Stimulated activated CD8-positive, alpha-beta memory T cell treated with anti-CD3 and anti-CD28 coated beads, Interleukin-15, amount 100 ng/mL, for 4 hours (primary cell): ENCODE data around the gene LUZP2.
"Not testable (repeated sequence)": the region's sequence is repeated elsewhere in the genome, so short reads cannot be mapped to it uniquely, and the experiment has no call there.

ENCODE experiments used
- DNase-seq, 2 donors: peaks; one replicate each; pipeline ENCODE4 v3.0.0-alpha.2; 2020; ENCODE audit warnings: low read depth in 2 of 2

Gene LUZP2

GRCh38 chr11:24900960-24901549 lies 404.2 kb downstream of the LUZP2 start:
- no peak for DNase-seq

- DNase-seq, result no peak
These were observed 406.7 kb downstream of the LUZP2 start for GRCh38 chr11:24903555-24903954.

DNA sequence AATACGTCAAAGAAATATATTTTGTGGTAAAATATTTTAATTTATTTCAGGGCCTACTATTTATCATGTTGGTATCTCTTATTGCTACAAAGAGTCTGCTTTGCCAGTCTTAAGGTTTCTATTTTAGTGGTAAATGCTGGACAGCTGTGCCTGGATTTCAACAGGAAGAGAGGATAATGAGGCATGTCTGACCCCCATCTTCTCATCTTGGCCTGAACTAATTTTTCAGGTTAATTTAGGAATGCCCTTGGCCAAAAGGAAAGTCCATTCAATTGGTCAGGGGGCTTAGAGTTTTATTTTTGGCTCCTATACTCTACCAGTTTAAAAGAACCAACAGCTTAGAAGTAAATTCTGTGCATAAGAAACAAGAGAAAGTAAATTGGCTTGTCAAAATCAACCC lies 428.2 kb downstream of the LUZP2 start:
- DNase-seq, result no peak

DNA sequence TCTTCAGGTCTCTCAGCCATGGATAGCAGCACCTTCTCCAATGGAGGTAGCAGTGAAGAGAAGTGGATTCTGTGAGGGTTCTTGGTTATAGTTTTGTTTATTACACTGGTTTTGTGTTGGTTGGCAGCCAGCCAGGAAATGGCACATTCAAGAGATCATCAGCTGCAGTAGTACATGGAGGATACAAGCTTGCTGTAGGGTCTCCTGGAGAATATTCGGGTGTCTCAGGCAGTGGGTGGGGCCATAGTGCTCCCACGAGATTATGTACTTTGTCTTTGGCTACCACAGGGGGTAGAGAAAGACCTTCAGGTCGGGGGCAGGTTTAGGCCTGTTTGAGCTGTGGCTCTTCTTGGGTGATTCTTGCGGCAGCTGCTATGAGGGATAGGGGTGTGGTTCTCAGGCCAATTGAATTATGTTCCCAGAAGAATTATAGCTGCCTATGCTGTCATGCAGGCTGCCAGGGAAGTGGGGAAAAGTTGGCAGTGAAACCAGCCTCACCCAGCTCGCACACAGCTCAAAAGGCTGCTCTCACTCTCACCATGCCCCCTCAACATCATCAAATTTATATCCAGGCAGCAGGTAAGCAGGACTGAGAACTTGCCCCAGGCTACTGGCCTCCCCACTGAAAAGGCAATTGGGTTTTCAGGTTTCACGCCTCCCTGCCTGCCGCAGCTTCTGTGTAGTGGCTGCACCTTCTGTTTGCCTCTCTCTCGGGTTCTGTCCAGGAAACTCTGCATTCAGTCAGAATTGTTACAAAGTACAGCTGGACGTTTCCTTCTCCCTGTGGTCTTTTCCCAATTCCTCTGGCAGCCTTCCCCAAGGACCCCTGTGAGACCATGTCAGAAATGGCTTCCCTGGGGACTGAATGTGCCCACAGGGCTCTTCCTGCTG lies 435.5 kb downstream of the LUZP2 start:
- DNase-seq, result no peak

GRCh38 chr11:24934733-24935439 lies 438.0 kb downstream of the LUZP2 start:
- no peak for DNase-seq

GRCh38 chr11:24944891-24945290 lies 448.0 kb downstream of the LUZP2 start:
- DNase-seq, result no peak

- DNase-seq, result no peak
These were observed 452.6 kb downstream of the LUZP2 start for GRCh38 chr11:24949406-24949805.

GRCh38 chr11:24963852-24964251 lies 467.0 kb downstream of the LUZP2 start:
- DNase-seq, result no peak

- DNase-seq, result no peak
These were observed 468.9 kb downstream of the LUZP2 start for GRCh38 chr11:24965748-24966147.

DNA sequence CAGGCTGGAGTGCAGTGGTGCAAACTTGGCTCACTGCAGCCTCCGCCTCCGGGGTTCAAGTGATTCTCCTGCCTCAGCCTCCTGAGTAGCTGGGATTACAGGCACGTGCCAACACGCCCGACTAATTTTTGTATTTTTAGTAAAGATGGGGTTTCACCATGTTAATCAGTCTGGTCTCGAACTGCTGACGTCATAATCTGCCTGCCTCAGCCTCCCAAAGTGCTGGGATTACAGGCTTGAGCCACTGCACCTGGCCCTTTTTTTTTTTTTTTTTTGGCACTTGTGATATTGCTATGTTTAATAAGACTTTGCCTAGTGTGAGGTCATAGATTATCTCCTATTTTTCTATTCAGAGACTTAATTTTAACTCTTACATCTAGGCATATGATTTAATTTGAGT lies 497.1 kb downstream of the LUZP2 start:
- not testable (repeated sequence) for DNase-seq

GRCh38 chr11:24999929-25000328 lies 503.1 kb downstream of the LUZP2 start:
- DNase-seq, result not testable (repeated sequence)

GRCh38 chr11:25037431-25037830 lies 540.6 kb downstream of the LUZP2 start:
- no peak for DNase-seq

DNA sequence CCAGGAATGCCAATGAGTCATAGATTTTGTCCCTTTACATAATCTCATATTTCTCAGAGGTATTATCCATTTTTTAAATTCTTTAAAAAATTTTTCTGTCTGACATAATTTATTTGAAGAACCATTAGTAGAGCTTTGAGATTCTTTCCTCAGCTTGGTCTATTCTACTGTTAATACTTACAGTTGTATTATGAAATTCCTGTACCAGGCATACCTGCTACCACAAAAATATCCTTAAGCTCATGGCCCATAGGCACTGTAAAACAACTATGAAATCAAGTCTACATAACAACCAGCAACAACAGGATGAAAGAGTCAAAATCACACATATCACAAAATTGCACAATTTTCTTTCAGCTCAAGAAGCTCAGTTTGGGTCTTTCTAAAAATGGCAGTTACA lies 541.3 kb downstream of the LUZP2 start:
- DNase-seq, result no peak

- DNase-seq, result no peak
These were observed 542.3 kb downstream of the LUZP2 start for GRCh38 chr11:25039165-25039564.

GRCh38 chr11:25048632-25049031 lies 551.8 kb downstream of the LUZP2 start:
- DNase-seq, result no peak

DNA sequence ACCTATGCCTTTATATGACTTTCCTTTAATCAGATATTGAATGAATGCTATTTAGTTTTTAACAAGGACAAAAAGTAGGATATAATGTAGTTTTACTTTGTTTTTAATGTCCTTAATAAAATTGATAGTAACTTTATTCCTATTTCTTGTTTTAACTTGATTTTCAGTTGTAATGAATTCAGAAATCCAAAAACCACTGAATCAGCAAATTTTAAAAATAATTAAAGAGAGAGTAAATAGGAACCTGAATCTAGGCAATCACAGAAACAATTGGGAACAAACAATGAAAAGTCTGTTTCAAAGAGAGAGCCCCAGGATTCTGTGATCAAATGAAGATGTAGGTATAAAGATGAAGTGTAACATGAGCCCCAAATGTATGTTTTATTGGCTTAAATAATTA lies 556.0 kb downstream of the LUZP2 start:
- no peak for DNase-seq

DNA sequence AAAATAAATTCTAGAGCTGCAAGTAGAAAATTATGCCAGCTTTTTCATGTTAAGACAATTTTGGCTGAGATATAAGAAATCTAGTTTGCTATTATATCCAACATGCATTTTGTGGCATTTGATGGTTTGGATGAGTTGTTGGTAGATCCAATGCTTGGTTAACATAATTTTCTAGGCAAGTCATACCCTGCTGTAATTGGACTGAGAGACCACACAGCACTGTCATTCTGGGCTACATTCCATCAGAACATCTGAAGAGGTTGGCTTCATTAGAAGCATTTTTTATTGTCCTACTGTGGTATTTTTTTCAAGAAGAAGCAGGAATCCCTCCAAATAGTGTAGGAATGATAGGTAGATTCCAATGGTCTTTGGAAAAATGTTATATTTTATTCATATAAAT lies 561.0 kb downstream of the LUZP2 start:
- DNase-seq, result no peak

DNA sequence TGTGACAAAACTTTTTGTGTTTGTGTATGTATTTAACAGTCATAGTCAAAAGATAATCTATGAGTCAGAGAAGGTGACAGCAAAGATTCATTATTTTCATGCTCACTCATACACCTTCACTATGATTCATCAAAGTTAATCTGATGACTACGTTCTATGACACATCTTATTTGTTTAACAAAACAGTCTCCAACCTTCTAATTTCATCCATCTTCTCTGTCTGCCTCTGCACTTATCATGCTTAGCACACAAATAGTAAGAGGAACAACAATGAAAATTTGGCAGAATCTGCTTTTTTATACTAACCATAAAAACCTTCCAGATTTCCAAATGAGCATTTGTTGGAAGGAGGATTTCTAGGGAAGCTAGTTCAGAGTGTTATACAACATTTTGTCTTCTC lies 568.9 kb downstream of the LUZP2 start:
- no peak for DNase-seq

DNA sequence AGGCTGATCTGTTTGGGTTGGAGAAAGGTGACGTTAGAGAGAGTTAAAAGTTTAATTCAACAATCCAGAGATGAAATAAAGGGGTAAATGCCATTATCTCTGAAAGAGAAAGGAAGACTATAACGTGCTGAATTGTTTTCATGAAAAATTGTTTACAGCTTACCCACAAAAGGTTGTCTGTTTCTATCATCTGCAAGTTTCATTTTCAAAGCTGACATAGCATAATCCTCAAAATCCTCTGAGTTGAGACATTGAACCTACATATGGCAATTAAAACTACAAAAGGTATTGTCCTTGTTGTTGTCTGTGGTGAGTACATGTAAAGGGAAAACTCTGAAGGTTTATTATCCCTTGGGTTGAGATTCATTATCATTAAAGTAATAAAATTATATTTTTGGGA lies 569.9 kb downstream of the LUZP2 start:
- DNase-seq, result no peak

GRCh38 chr11:25068451-25068850 lies 571.6 kb downstream of the LUZP2 start:
- no peak for DNase-seq

- DNase-seq, result no peak
These were observed 597.4 kb downstream of the LUZP2 start for GRCh38 chr11:25094085-25094802.

- no peak for DNase-seq
These were observed 622.6 kb downstream of the LUZP2 start for GRCh38 chr11:25119416-25119815.
